Globus pallidus (tissue), 1 donor: ENCODE results near the gene ADAMTS15.
A peak's percentile ranks its signal among the peaks of the same experiment; 100 is the strongest.
"Not testable (repeated sequence)": the region's sequence is repeated elsewhere in the genome, so short reads cannot be mapped to it uniquely, and the experiment has no call there.

ENCODE experiments used
- DNase-seq: peaks from one replicate; pipeline ENCODE4 v3.0.0-alpha.2; 2015; ENCODE audit warnings: low spot score

Gene ADAMTS15

GRCh38 chr11:130436171-130436570, 12.3 kb upstream of the ADAMTS15 start:
- DNase-seq: no peak

- DNase-seq: no peak
Measured at GRCh38 chr11:130437848-130438247, 10.6 kb upstream of the ADAMTS15 start.

GRCh38 chr11:130438401-130439159, 9.9 kb upstream of the ADAMTS15 start:
- DNase-seq: not testable (repeated sequence)

GRCh38 chr11:130439160-130439519, 9.3 kb upstream of the ADAMTS15 start:
- DNase-seq: no peak

- no peak for DNase-seq
Measured at GRCh38 chr11:130439876-130440275, 8.6 kb upstream of the ADAMTS15 start.

GRCh38 chr11:130441719-130442118, 6.7 kb upstream of the ADAMTS15 start:
- DNase-seq: no peak

- DNase-seq: no peak
Measured at GRCh38 chr11:130442737-130443136, 5.7 kb upstream of the ADAMTS15 start.

- no peak for DNase-seq
Measured at GRCh38 chr11:130445788-130446187, 2.7 kb upstream of the ADAMTS15 start.

GRCh38 chr11:130448039-130448415, 418 bp upstream of the ADAMTS15 start:
- no peak for DNase-seq

GRCh38 chr11:130449310-130449990, 1.0 kb downstream of the ADAMTS15 start:
- DNase-seq: no peak

GRCh38 chr11:130449996-130450769, 1.7 kb downstream of the ADAMTS15 start:
- DNase-seq: no peak

GRCh38 chr11:130451231-130452019, 3.0 kb downstream of the ADAMTS15 start:
- DNase-seq: no peak

- DNase-seq: no peak
Measured at GRCh38 chr11:130452176-130452575, 3.7 kb downstream of the ADAMTS15 start.

GRCh38 chr11:130452940-130453339, 4.5 kb downstream of the ADAMTS15 start:
- DNase-seq: no peak

GRCh38 chr11:130454491-130455252, 6.2 kb downstream of the ADAMTS15 start:
- DNase-seq: no peak

GRCh38 chr11:130455483-130456127, 7.2 kb downstream of the ADAMTS15 start:
- no peak for DNase-seq

- no peak for DNase-seq
Measured at GRCh38 chr11:130456286-130456685, 7.8 kb downstream of the ADAMTS15 start.

GRCh38 chr11:130457623-130458409, 9.4 kb downstream of the ADAMTS15 start:
- no peak for DNase-seq

GRCh38 chr11:130458410-130458729, 9.9 kb downstream of the ADAMTS15 start:
- DNase-seq: peak; percentile 54

GRCh38 chr11:130459521-130459920, 11.1 kb downstream of the ADAMTS15 start:
- DNase-seq: no peak
